Measurements from ENCODE around the gene NUMBL.
"Not testable (repeated sequence)": the region's sequence is repeated elsewhere in the genome, so short reads cannot be mapped to it uniquely, and the experiment has no call there.

NUMBL gene

GRCh38 chr19:40649903-40650675, 40.4 kb downstream of the NUMBL start:
- not testable (repeated sequence) for H3K27ac ChIP-seq (replicated peaks); DNase-seq (ENCODE audit: low read depth in 1 of 2, low spot score in 1 of 2); H3K27me3 ChIP-seq (ENCODE audit: insufficient read depth, poor library complexity, severe bottlenecking); H3K4me3 ChIP-seq (replicated peaks; ENCODE audit: insufficient read depth, low read length)

GRCh38 chr19:40646743-40647254, 43.7 kb downstream of the NUMBL start:
- H3K27me3 ChIP-seq (ENCODE audit: insufficient read depth, poor library complexity, severe bottlenecking): no peaks in the 10 kb centered on the region
- H3K27ac ChIP-seq (replicated peaks): no peak overlapping the region
- TF ChIP-seq SPI1 (IDR thresholded peaks at IDR 0.05; ENCODE audit: borderline replicate concordance, low read depth) (no peak), CTCF (IDR thresholded peaks at IDR 0.05; ENCODE audit: insufficient read depth, low read length) (no peak), REST (IDR thresholded peaks at IDR 0.05; ENCODE audit: insufficient replicate concordance, low read depth) (no peak), GABPA (IDR thresholded peaks at IDR 0.05; ENCODE audit: low read depth) (no peak), POLR2AphosphoS5 (IDR thresholded peaks at IDR 0.05; ENCODE audit: low read depth) (no peak)
- no peak overlapping the region for H3K4me3 ChIP-seq (replicated peaks; ENCODE audit: insufficient read depth, low read length)
- DNase-seq (ENCODE audit: low read depth in 1 of 2, low spot score in 1 of 2): no peak

- TF ChIP-seq GABPA (IDR thresholded peaks at IDR 0.05; ENCODE audit: low read depth) (no peak), POLR2AphosphoS5 (IDR thresholded peaks at IDR 0.05; ENCODE audit: low read depth) (no peak), REST (IDR thresholded peaks at IDR 0.05; ENCODE audit: insufficient replicate concordance, low read depth) (no peak), SPI1 (IDR thresholded peaks at IDR 0.05; ENCODE audit: borderline replicate concordance, low read depth) (no peak), CTCF (IDR thresholded peaks at IDR 0.05; ENCODE audit: insufficient read depth, low read length) (no peak)
- Histone ChIP-seq H3K27me3 (ENCODE audit: insufficient read depth, poor library complexity, severe bottlenecking) (no peaks in the 10 kb centered on the region), H3K4me3 (replicated peaks; ENCODE audit: insufficient read depth, low read length) (no peak overlapping the region), H3K27ac (replicated peaks) (no peak overlapping the region)
- no peak for DNase-seq (ENCODE audit: low read depth in 1 of 2, low spot score in 1 of 2)
These were observed 47.6 kb downstream of the NUMBL start for GRCh38 chr19:40642757-40643305.

GRCh38 chr19:40642051-40642706, 48.3 kb downstream of the NUMBL start:
- no peak overlapping the region for H3K27ac ChIP-seq (replicated peaks)
- H3K27me3 ChIP-seq (ENCODE audit: insufficient read depth, poor library complexity, severe bottlenecking): no peaks in the 10 kb centered on the region
- TF ChIP-seq POLR2AphosphoS5 (IDR thresholded peaks at IDR 0.05; ENCODE audit: low read depth) (no peak), SPI1 (IDR thresholded peaks at IDR 0.05; ENCODE audit: borderline replicate concordance, low read depth) (no peak), CTCF (IDR thresholded peaks at IDR 0.05; ENCODE audit: insufficient read depth, low read length) (no peak), GABPA (IDR thresholded peaks at IDR 0.05; ENCODE audit: low read depth) (no peak), REST (IDR thresholded peaks at IDR 0.05; ENCODE audit: insufficient replicate concordance, low read depth) (no peak)
- DNase-seq (ENCODE audit: low read depth in 1 of 2, low spot score in 1 of 2): no peak
- H3K4me3 ChIP-seq (replicated peaks; ENCODE audit: insufficient read depth, low read length): no peak overlapping the region
